H1 (cell line): ENCODE results near the gene SLC44A5. TPM values are rescaled to one million over a fixed set of nuclear protein-coding genes. Genes with fewer than 3 reads are reported as not detected.
A peak's percentile ranks its signal among the peaks of the same experiment; 100 is the strongest.

Experiments used
- CTCF ChIA-PET: fragments of 300-600 bp; sonication (Branson Sonifier 250); formaldehyde crosslinking; loops from one replicate; lab custom pipeline; 2021; ENCODE audit not compliant: partially characterized antibody; lab: Charles Lee
- POLR2A ChIA-PET: fragments of 300-600 bp; sonication (Branson Sonifier 250); formaldehyde crosslinking; loops from one replicate; lab custom pipeline; 2021; ENCODE audit warnings: inconsistent platforms; ENCODE audit not compliant: partially characterized antibody; lab: Charles Lee
- DNase-seq, 2 experiments: peaks; one replicate each; pipeline versions ENCODE4 v3.0.0 to v3.0.0-alpha.2; 2010 to 2022; ENCODE audit warnings: low spot score in 2 of 2, low read depth in 1 of 2, mixed read lengths in 1 of 2
- FAIRE-seq: peaks from 2 replicates; lab custom pipeline; 2011; peaks lifted over from hg19 to GRCh38; lab: Jason Lieb, UNC
- H2AFZ ChIP-seq: 2 replicates; pipeline ENCODE4 v1.8.1; 2012; ENCODE audit warnings: low read length, inconsistent platforms
- H2AK5ac ChIP-seq: 2 replicates; pipeline ENCODE4 v1.6.1; 2013; ENCODE audit warnings: low read depth, low read length
- H2BK120ac ChIP-seq: replicated peaks from 2 replicates; pipeline ENCODE3; 2013; ENCODE audit warnings: low read depth, low read length, inconsistent platforms
- H2BK12ac ChIP-seq: 2 replicates; pipeline ENCODE4 v1.6.1; 2013; ENCODE audit warnings: low read depth, low read length
- H2BK15ac ChIP-seq: 2 replicates; pipeline ENCODE4 v1.6.1; 2013; ENCODE audit warnings: low read length
- H2BK20ac ChIP-seq: 2 replicates; pipeline ENCODE4 v1.6.1; 2013; ENCODE audit warnings: low read length
- H2BK5ac ChIP-seq: 2 replicates; pipeline ENCODE4 v1.6.1; 2013; ENCODE audit warnings: low read depth, low read length
- H3K14ac ChIP-seq: 2 replicates; pipeline ENCODE4 v1.6.1; 2013; ENCODE audit warnings: inconsistent platforms; ENCODE audit not compliant: insufficient read length
- H3K18ac ChIP-seq: 2 replicates; pipeline ENCODE4 v1.6.1; 2013; ENCODE audit warnings: low read length; ENCODE audit errors: extremely low read depth
- H3K23ac ChIP-seq: 2 replicates; pipeline ENCODE4 v1.6.1; 2013; ENCODE audit warnings: inconsistent platforms; ENCODE audit not compliant: insufficient read length
- H3K23me2 ChIP-seq: 2 replicates; pipeline ENCODE4 v1.6.1; 2013; ENCODE audit warnings: low read depth, low read length
- H3K27ac ChIP-seq: 2 replicates; pipeline ENCODE4 v1.6.1; 2011; ENCODE audit warnings: low read depth, low read length, inconsistent platforms
- H3K27me3 ChIP-seq, 4 experiments: replicated peaks in 1 of 4; 1 replicate in 1 of 4; 2 replicates in 3 of 4; pipeline versions ENCODE4 v1.6.1 to v1.8.1; 2011 to 2013; ENCODE audit warnings: low read length in 3 of 4, mild to moderate bottlenecking in 3 of 4, inconsistent platforms in 2 of 4, mixed read lengths in 2 of 4, moderate library complexity in 1 of 4; ENCODE audit not compliant: control insufficient read depth in 3 of 4, insufficient read depth in 3 of 4; ENCODE audit errors: extremely low read depth in 1 of 4
- H3K36me3 ChIP-seq, 4 experiments: 2 replicates each; pipeline versions ENCODE4 v1.6.1 to v1.8.1; 2011 to 2013; ENCODE audit warnings: mild to moderate bottlenecking in 4 of 4, low read length in 3 of 4, moderate library complexity in 2 of 4, control low read depth in 1 of 4, inconsistent platforms in 1 of 4; ENCODE audit not compliant: insufficient read depth in 4 of 4, control insufficient read depth in 2 of 4
- H3K4ac ChIP-seq: replicated peaks from 2 replicates; pipeline ENCODE3; 2013; ENCODE audit warnings: low read length, low read depth, mixed read lengths, inconsistent platforms; ENCODE audit not compliant: insufficient read length
- H3K4me1 ChIP-seq, 4 experiments: replicated peaks in 1 of 4; 1 replicate in 1 of 4; 2 replicates in 3 of 4; pipeline versions ENCODE4 v1.6.1 to v1.8.1; 2011 to 2013; ENCODE audit warnings: low read length in 3 of 4, inconsistent platforms in 2 of 4, mixed read lengths in 1 of 4; ENCODE audit not compliant: insufficient read depth in 4 of 4, control insufficient read depth in 3 of 4
- H3K4me2 ChIP-seq, 2 experiments: 2 replicates each; pipeline versions ENCODE4 v1.6.1 to v1.8.1; 2011 to 2013; ENCODE audit warnings: low read depth in 2 of 2, low read length in 2 of 2, control low read depth in 1 of 2, inconsistent platforms in 1 of 2, mild to moderate bottlenecking in 1 of 2; ENCODE audit not compliant: insufficient read depth in 1 of 2
- H3K4me3 ChIP-seq, 4 experiments: fragments of 200-600, 300-600 bp in 1 of 4; sonication (generic), shearing (Covaris generic), sonication (Bioruptor Twin) in 1 of 4; 2 replicates each; pipeline versions ENCODE4 v1.5.1 to v1.8.1; 2011 to 2016; ENCODE audit warnings: low read length in 4 of 4, low read depth in 3 of 4, control low read depth in 2 of 4, inconsistent platforms in 2 of 4, mild to moderate bottlenecking in 2 of 4, mixed read lengths in 1 of 4, moderate library complexity in 1 of 4; ENCODE audit not compliant: insufficient read depth in 2 of 4; ENCODE audit errors: extremely low read depth in 1 of 4
- H3K56ac ChIP-seq: replicated peaks from 2 replicates; pipeline ENCODE3; 2013; ENCODE audit warnings: low read depth, mild to moderate bottlenecking, mixed read lengths, low read length, inconsistent platforms; ENCODE audit not compliant: insufficient read length
- H3K79me1 ChIP-seq: 2 replicates; pipeline ENCODE4 v1.6.1; 2013; ENCODE audit warnings: low read depth, low read length, control low read depth
- H3K79me2 ChIP-seq, 2 experiments: 2 replicates each; pipeline versions ENCODE4 v1.6.1 to v1.8.1; 2012 to 2013; ENCODE audit warnings: low read length in 2 of 2, mild to moderate bottlenecking in 2 of 2, inconsistent platforms in 1 of 2; ENCODE audit not compliant: insufficient read depth in 2 of 2, control insufficient read depth in 1 of 2
- H3K9ac ChIP-seq, 4 experiments: replicated peaks in 1 of 4; 1 replicate in 1 of 4; 2 replicates in 3 of 4; pipeline versions ENCODE4 v1.6.1 to v1.8.1; 2011 to 2013; ENCODE audit warnings: low read depth in 3 of 4, low read length in 3 of 4, control low read depth in 2 of 4, mild to moderate bottlenecking in 2 of 4, moderate library complexity in 2 of 4, inconsistent platforms in 1 of 4; ENCODE audit errors: extremely low read depth in 1 of 4
- H3K9me3 ChIP-seq, 2 experiments: 2 replicates each; pipeline versions ENCODE4 v1.6.1 to v1.8.1; 2012 to 2013; ENCODE audit warnings: mild to moderate bottlenecking in 2 of 2, moderate library complexity in 2 of 2, control low read depth in 1 of 2, inconsistent platforms in 1 of 2, low read depth in 1 of 2, low read length in 1 of 2, mixed read lengths in 1 of 2; ENCODE audit not compliant: insufficient read depth in 2 of 2
- H4K20me1 ChIP-seq, 2 experiments: replicated peaks in 1 of 2; 2 replicates each; pipeline versions ENCODE3 to v1.8.1; 2011 to 2013; ENCODE audit warnings: inconsistent platforms in 2 of 2, low read length in 2 of 2, mild to moderate bottlenecking in 1 of 2; ENCODE audit not compliant: insufficient read depth in 2 of 2, control insufficient read depth in 1 of 2
- H4K5ac ChIP-seq: 2 replicates; pipeline ENCODE4 v1.6.1; 2013; ENCODE audit warnings: low read length, low read depth, mixed read lengths, inconsistent platforms; ENCODE audit not compliant: insufficient read length
- H4K8ac ChIP-seq: 2 replicates; pipeline ENCODE4 v1.8.0; 2013; ENCODE audit warnings: mild to moderate bottlenecking, moderate library complexity, low read length, inconsistent platforms; ENCODE audit not compliant: insufficient read depth; ENCODE audit errors: extremely low read depth
- H4K91ac ChIP-seq: replicated peaks from 2 replicates; pipeline ENCODE3; 2013; ENCODE audit warnings: low read length, mixed read lengths, inconsistent platforms; ENCODE audit not compliant: insufficient read length
- CBX8 ChIP-seq: fragments of 300-800, 300-1000 bp; sonication (generic); IDR thresholded peaks from 2 replicates; pipeline ENCODE4 v1.7.1; 2016; ENCODE audit warnings: low read depth, low read length, borderline replicate concordance
- CHD2 ChIP-seq: IDR thresholded peaks from 2 replicates; pipeline ENCODE4 v1.6.1; 2012; ENCODE audit warnings: low read length, improper control_type of control experiment
- GABPA ChIP-seq: IDR thresholded peaks from 2 replicates; pipeline ENCODE4 v1.6.1; 2011; ENCODE audit warnings: mild to moderate bottlenecking, low read length, moderate library complexity, borderline replicate concordance; ENCODE audit not compliant: insufficient read depth
- HDAC2 ChIP-seq, 2 experiments: fragments of 300-600 bp in 1 of 2; sonication (generic) in 1 of 2; IDR thresholded peaks; 2 replicates each; pipeline ENCODE4 v1.6.1; 2011 to 2012; ENCODE audit warnings: low read depth in 2 of 2, low read length in 2 of 2, mild to moderate bottlenecking in 2 of 2, moderate library complexity in 2 of 2, borderline replicate concordance in 1 of 2, inconsistent platforms in 1 of 2
- JUN ChIP-seq: IDR thresholded peaks from 2 replicates; pipeline ENCODE4 v1.6.1; 2011; ENCODE audit warnings: low read depth, mild to moderate bottlenecking, improper control_type of control experiment, low read length
- RAD21 ChIP-seq, 2 experiments: IDR thresholded peaks in 1 of 2; conservative IDR thresholded peaks in 1 of 2; 2 replicates each; pipeline ENCODE4 v1.6.1; 2011; ENCODE audit warnings: low read depth in 2 of 2, low read length in 2 of 2, improper control_type of control experiment in 1 of 2, inconsistent platforms in 1 of 2, mild to moderate bottlenecking in 1 of 2, moderate library complexity in 1 of 2
- SP1 ChIP-seq: IDR thresholded peaks from 2 replicates; pipeline ENCODE4 v1.6.1; 2011; ENCODE audit warnings: low read depth, low read length
- SP2 ChIP-seq: IDR thresholded peaks from 2 replicates; pipeline ENCODE4 v1.6.1; 2012; ENCODE audit warnings: mild to moderate bottlenecking, low read length, inconsistent platforms
- TAF1 ChIP-seq: IDR thresholded peaks from 2 replicates; pipeline ENCODE4 v1.6.1; 2011; ENCODE audit warnings: mild to moderate bottlenecking, low read depth, low read length
- WGBS, 2 experiments: shearing (Covaris generic) in 1 of 2; methylation state at CpG; one replicate each; pipeline versions ENCODE4 v1.1.6 to v1.1.7; 2013 to 2015; ENCODE audit warnings: low lambda C conversion rate in 2 of 2, mixed read lengths in 2 of 2, inconsistent platforms in 1 of 2, low coverage in 1 of 2, missing lambda C conversion rate in 1 of 2; ENCODE audit not compliant: insufficient replicate concordance in 2 of 2, insufficient coverage in 1 of 2, insufficient read length in 1 of 2; ENCODE audit errors: extremely low coverage in 1 of 2, missing lambda C conversion rate in 1 of 2; 5-methylcytosine and 5-hydroxymethylcytosine counted together
- polyA plus RNA-seq, 7 experiments: library from polyadenylated mRNA; depleted of rRNA in 3 of 7; stranded (reverse) in 5 of 7; unstranded in 2 of 7; fragments of >200 nt in 5 of 7; fragments of 200-250 nt in 2 of 7; gene quantifications; 1 replicate in 5 of 7; 2 replicates in 1 of 7; 4 replicates in 1 of 7; pipeline versions ENCODE4 v1.2.1 to v1.2.3, GENCODE V29; 2011 to 2013; ENCODE audit warnings: missing spikeins in 2 of 7, mixed read lengths in 2 of 7
- total RNA-seq: library from RNA; stranded (reverse); fragmentation: NEBNext Ultra II Directional; extraction: Animal tissue kit (Norgen Biotek cat#: 25700); gene quantifications from 2 replicates; pipeline ENCODE4 v1.2.1, GENCODE V29; 2021
- TF ChIP-seq, protein P1 (sequence below): IDR thresholded peaks from 2 replicates; pipeline ENCODE4 v1.6.1; 2011; ENCODE audit warnings: low read length, improper control_type of control experiment

Gene SLC44A5
- total and polyA plus RNA-seq, 2 of the 8 experiments (the other 6 are each of a cell fraction or from before 2014, with no cell fraction given), result 1.8 to 3.3 TPM

DNA sequence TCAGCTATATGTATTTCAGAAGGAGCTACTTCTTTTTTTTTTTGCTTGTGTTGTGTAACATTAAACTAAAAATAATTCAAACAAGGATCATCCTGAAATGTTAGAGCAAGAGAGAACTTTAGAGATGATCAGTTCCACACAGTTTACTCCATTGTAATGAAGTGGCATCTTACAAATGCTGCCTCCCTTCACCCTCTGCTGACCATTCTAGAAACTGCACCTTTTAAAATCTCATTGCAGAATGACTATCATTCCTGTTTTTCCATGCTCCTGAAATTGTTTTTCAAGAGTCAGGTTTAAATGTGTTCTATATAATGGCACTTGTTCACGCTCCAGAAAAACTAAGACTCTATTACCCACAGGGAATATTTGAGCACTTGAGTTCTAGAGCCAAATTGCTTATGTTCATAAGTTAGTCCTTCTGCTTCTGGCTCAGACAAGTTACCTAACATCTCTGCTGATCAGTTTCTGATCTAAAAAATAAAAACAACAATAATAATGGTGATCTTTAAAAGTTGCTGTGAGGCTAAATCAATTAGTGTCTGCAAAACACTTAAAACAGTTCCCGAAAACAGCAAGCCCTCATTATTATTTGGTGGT lies 21.5 kb upstream of the SLC44A5 start:
- no peaks in the 10 kb centered on the region for H3K36me3 ChIP-seq
- DNase-seq (no peak), FAIRE-seq (peak; percentile 96)
- no peak overlapping the region for H3K9ac ChIP-seq
- no peaks in the 10 kb centered on the region for H3K79me2 ChIP-seq
- no peak overlapping the region for H3K56ac ChIP-seq
- CTCF ChIA-PET, result interaction anchor here (0.6 to 7.0 kb wide), 35 partner anchors 16 to 580 kb away, joined by 3 to 94 read pairs (median 4); no protein-coding TSS in a partner anchor
- H2BK15ac ChIP-seq, result no peak overlapping the region
- no peak overlapping the region for H2AK5ac ChIP-seq
- H4K8ac ChIP-seq, result no peak overlapping the region
- 57% methylated on average over 2 of the region's 2 CpGs; no CpG with 5 or more reads in 1 of the 2 experiments for WGBS, 2 experiments
- H3K4me2 ChIP-seq, result no peak overlapping the region
- peaks cover 0 to 6% (median under 1%) of the 10 kb centered on the region in 4 experiments; a peak in 4 of 7 replicates for H3K4me1 ChIP-seq
- H2BK5ac ChIP-seq, result no peak overlapping the region
- no peak overlapping the region for H3K4ac ChIP-seq
- H3K14ac ChIP-seq, result no peak overlapping the region
- no peak overlapping the region for H2BK12ac ChIP-seq
- H2BK120ac ChIP-seq, result no peak overlapping the region
- no peak overlapping the region for H3K23ac ChIP-seq
- peaks cover 0 to 1% (median 0%) of the 10 kb centered on the region in 4 experiments; a peak in 1 of 7 replicates for H3K27me3 ChIP-seq
- H2BK20ac ChIP-seq, result no peak overlapping the region
- H4K91ac ChIP-seq, result no peak overlapping the region
- H3K27ac ChIP-seq, result no peak overlapping the region
- H4K5ac ChIP-seq, result no peak overlapping the region
- H3K23me2 ChIP-seq, result no peaks in the 10 kb centered on the region
- no peak overlapping the region for H2AFZ ChIP-seq
- no peak overlapping the region for H3K4me3 ChIP-seq
- POLR2A ChIA-PET, result interaction anchor here (1.2 kb wide), 1 partner anchor 43 kb away, joined by 3 read pairs; no protein-coding TSS in a partner anchor
- H3K9me3 ChIP-seq, result no peaks in the 10 kb centered on the region
- no peak overlapping the region for H3K18ac ChIP-seq
- no peaks in the 10 kb centered on the region for H3K79me1 ChIP-seq
- peaks cover 0 to 2% of the 10 kb centered on the region in 2 experiments for H4K20me1 ChIP-seq
- TF ChIP-seq SP2 (no peak), CBX8 (no peak), JUN (no peak), TAF1 (no peak), CHD2 (no peak), SP1 (no peak), HDAC2 (IDR thresholded peaks at IDR 0.05; ENCODE audit: borderline replicate concordance in 1 of 2, low read depth in 2 of 2, low read length in 2 of 2) (no peak), RAD21 (IDR thresholded peaks at IDR 0.05 in 1 of 2, conservative IDR thresholded peaks at IDR 0.05 in 1 of 2; ENCODE audit: low read depth in 2 of 2, low read length in 2 of 2) (peak; percentile 76 to 78), GABPA (no peak)
- TF ChIP-seq, protein P1, sequence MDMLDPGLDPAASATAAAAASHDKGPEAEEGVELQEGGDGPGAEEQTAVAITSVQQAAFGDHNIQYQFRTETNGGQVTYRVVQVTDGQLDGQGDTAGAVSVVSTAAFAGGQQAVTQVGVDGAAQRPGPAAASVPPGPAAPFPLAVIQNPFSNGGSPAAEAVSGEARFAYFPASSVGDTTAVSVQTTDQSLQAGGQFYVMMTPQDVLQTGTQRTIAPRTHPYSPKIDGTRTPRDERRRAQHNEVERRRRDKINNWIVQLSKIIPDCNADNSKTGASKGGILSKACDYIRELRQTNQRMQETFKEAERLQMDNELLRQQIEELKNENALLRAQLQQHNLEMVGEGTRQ, result no peak
